ENCODE results near the gene TNFSF4. TPM values are rescaled to one million over a fixed set of nuclear protein-coding genes. Genes with fewer than 3 reads are reported as not detected.
A peak's percentile ranks its signal among the peaks of the same experiment; 100 is the strongest.

TNFSF4 gene
- total and polyA plus RNA-seq, 2 donors from 2014 or later: 0.58 to 1.3 TPM

- no peak overlapping the region for H3K4me3 ChIP-seq (ENCODE audit: low read length in 3 of 3)
- intact Hi-C loops (cut with DNase I): loop anchor here (5.0 kb wide), 1 partner anchor 378 kb away; no protein-coding TSS in a partner anchor
- peaks cover 0 to 14% (median 5%) of the 10 kb centered on the region in 3 donors for H3K4me1 ChIP-seq (ENCODE audit: control insufficient read depth in 2 of 3, insufficient read depth in 2 of 3, low read depth in 1 of 3, low read length in 3 of 3)
- H3K9me3 ChIP-seq (ENCODE audit: control insufficient read depth in 2 of 3, insufficient read depth in 1 of 3, low read length in 3 of 3): no peaks in the 10 kb centered on the region
- FAIRE-seq (no peak), DNase-seq (no peak)
- H3K27ac ChIP-seq (ENCODE audit: low read depth in 2 of 2, low read length in 2 of 2): no peak overlapping the region
- no peaks in the 10 kb centered on the region for H3K27me3 ChIP-seq (ENCODE audit: control insufficient read depth, insufficient read depth, low read length)
- H3K36me3 ChIP-seq (ENCODE audit: control insufficient read depth in 2 of 3, insufficient read depth in 3 of 3, low read length in 3 of 3): no peaks in the 10 kb centered on the region
- H3K9ac ChIP-seq (ENCODE audit: low read length in 3 of 3): no peak overlapping the region
- TF ChIP-seq CTCF (IDR thresholded peaks at IDR 0.05; ENCODE audit: borderline replicate concordance, extremely low read depth, insufficient read depth): no peak
These were observed 1.7 kb downstream of the TNFSF4 start for GRCh38 chr1:173205146-173206051.

GRCh38 chr1:173204693-173205092 is 2.4 kb downstream of the TNFSF4 start:
- H3K4me1 ChIP-seq (ENCODE audit: control insufficient read depth in 2 of 3, insufficient read depth in 2 of 3, low read depth in 1 of 3, low read length in 3 of 3): peaks cover 0 to 14% (median 5%) of the 10 kb centered on the region in 3 donors
- DNase-seq: no peak
- no peaks in the 10 kb centered on the region for H3K9me3 ChIP-seq (ENCODE audit: control insufficient read depth in 2 of 3, insufficient read depth in 1 of 3, low read length in 3 of 3)
- FAIRE-seq: no peak
- no peaks in the 10 kb centered on the region for H3K36me3 ChIP-seq (ENCODE audit: control insufficient read depth in 2 of 3, insufficient read depth in 3 of 3, low read length in 3 of 3)
- H3K9ac ChIP-seq (ENCODE audit: low read length in 3 of 3): no peak overlapping the region
- no peak overlapping the region for H3K27ac ChIP-seq (ENCODE audit: low read depth in 2 of 2, low read length in 2 of 2)
- no peak overlapping the region for H3K4me3 ChIP-seq (ENCODE audit: low read length in 3 of 3)
- TF ChIP-seq CTCF (IDR thresholded peaks at IDR 0.05; ENCODE audit: borderline replicate concordance, extremely low read depth, insufficient read depth): no peak
- no peaks in the 10 kb centered on the region for H3K27me3 ChIP-seq (ENCODE audit: control insufficient read depth, insufficient read depth, low read length)
- intact Hi-C loops (cut with DNase I): loop anchor here (5.0 kb wide), 1 partner anchor 377 kb away; no protein-coding TSS in a partner anchor

- peaks cover 0 to 14% (median 5%) of the 10 kb centered on the region in 3 donors for H3K4me1 ChIP-seq (ENCODE audit: control insufficient read depth in 2 of 3, insufficient read depth in 2 of 3, low read depth in 1 of 3, low read length in 3 of 3)
- intact Hi-C loops (cut with DNase I): no loop called here
- H3K27ac ChIP-seq (ENCODE audit: low read depth in 2 of 2, low read length in 2 of 2): no peak overlapping the region
- FAIRE-seq (peak; percentile 75), DNase-seq (peak in 2 of 5 donors; percentile 55 to 78)
- no peaks in the 10 kb centered on the region for H3K36me3 ChIP-seq (ENCODE audit: control insufficient read depth in 2 of 3, insufficient read depth in 3 of 3, low read length in 3 of 3)
- TF ChIP-seq CTCF (IDR thresholded peaks at IDR 0.05; ENCODE audit: borderline replicate concordance, extremely low read depth, insufficient read depth): peak; percentile 64
- H3K9ac ChIP-seq (ENCODE audit: low read length in 3 of 3): no peak overlapping the region
- H3K4me3 ChIP-seq (ENCODE audit: low read length in 3 of 3): no peak overlapping the region
- H3K9me3 ChIP-seq (ENCODE audit: control insufficient read depth in 2 of 3, insufficient read depth in 1 of 3, low read length in 3 of 3): no peaks in the 10 kb centered on the region
- H3K27me3 ChIP-seq (ENCODE audit: control insufficient read depth, insufficient read depth, low read length): no peaks in the 10 kb centered on the region
These were observed 4.5 kb downstream of the TNFSF4 start for GRCh38 chr1:173202424-173203145.

Measured in kidney (tissue), 14 donors.